HepG2 (cell line): ENCODE results near the gene ARL17B. TPM values are rescaled to one million over a fixed set of nuclear protein-coding genes. Genes with fewer than 3 reads are reported as not detected.
"Not testable (repeated sequence)": the region's sequence is repeated elsewhere in the genome, so short reads cannot be mapped to it uniquely, and the experiment has no call there.

Experiments
- EED ChIP-seq: sonication (generic); formaldehyde crosslinking; IDR thresholded peaks from 2 replicates; pipeline ENCODE4 v1.5.0; 2020; ENCODE audit warnings: mild to moderate bottlenecking, missing genetic modification reagents
- FOXP4 ChIP-seq: sonication (generic); formaldehyde crosslinking; IDR thresholded peaks from 2 replicates; pipeline ENCODE4 v1.4.0; 2020; ENCODE audit warnings: missing genetic modification reagents
- HIVEP1 ChIP-seq: sonication (generic); formaldehyde crosslinking; IDR thresholded peaks from 2 replicates; pipeline ENCODE4 v1.4.0; 2020; ENCODE audit warnings: mild to moderate bottlenecking, missing genetic modification reagents
- KDM2A ChIP-seq: sonication (generic); formaldehyde crosslinking; IDR thresholded peaks from 2 replicates; pipeline ENCODE4 v1.4.0; 2020; ENCODE audit warnings: low read depth, missing genetic modification reagents, borderline replicate concordance
- POGK ChIP-seq: sonication (generic); formaldehyde crosslinking; conservative IDR thresholded peaks from 2 replicates; pipeline ENCODE4 v1.8.0; 2022; ENCODE audit warnings: mild to moderate bottlenecking, moderate library complexity, missing genetic modification reagents
- RBM39 ChIP-seq: fragments of 200-400 bp; formaldehyde crosslinking; IDR thresholded peaks from one replicate; pipeline ENCODE4 v1.6.1; 2018; ENCODE audit warnings: antibody characterized with exemption, mild to moderate bottlenecking, low read depth, low read length; ENCODE audit not compliant: poor library complexity, severe bottlenecking
- SNAI1 ChIP-seq: sonication (generic); formaldehyde crosslinking; IDR thresholded peaks from 2 replicates; pipeline ENCODE4 v1.5.0; 2020; ENCODE audit warnings: mild to moderate bottlenecking, missing genetic modification reagents, borderline replicate concordance
- ZBTB40 ChIP-seq, 2 experiments: fragments of 450-650 bp in 1 of 2; sonication (generic) in 1 of 2; formaldehyde crosslinking in 1 of 2; IDR thresholded peaks; 2 replicates each; pipeline versions ENCODE4 v1.6.1 to v1.8.0; 2016 to 2022; ENCODE audit warnings: antibody characterized with exemption in 1 of 2, mild to moderate bottlenecking in 1 of 2, missing genetic modification reagents in 1 of 2
- ZFP36L1 ChIP-seq: sonication (generic); formaldehyde crosslinking; IDR thresholded peaks from 2 replicates; pipeline ENCODE4 v1.8.0; 2022; ENCODE audit warnings: mild to moderate bottlenecking, missing genetic modification reagents, moderate library complexity
- ZNF264 ChIP-seq: sonication (generic); formaldehyde crosslinking; IDR thresholded peaks from 2 replicates; pipeline ENCODE4 v1.4.0; 2020; ENCODE audit warnings: missing genetic modification reagents
- ZNF350 ChIP-seq: sonication (generic); formaldehyde crosslinking; IDR thresholded peaks from 2 replicates; pipeline ENCODE4 v1.4.0; 2020; ENCODE audit warnings: mild to moderate bottlenecking, low read depth, missing genetic modification reagents, borderline replicate concordance
- ZNF446 ChIP-seq: sonication (generic); formaldehyde crosslinking; IDR thresholded peaks from 2 replicates; pipeline ENCODE4 v1.5.0; 2020; ENCODE audit warnings: mild to moderate bottlenecking, missing genetic modification reagents
- ZNF484 ChIP-seq: sonication (generic); formaldehyde crosslinking; IDR thresholded peaks from 2 replicates; pipeline ENCODE4 v1.5.1; 2020; ENCODE audit warnings: mild to moderate bottlenecking, low read depth, missing genetic modification reagents, borderline replicate concordance
- ZNF572 ChIP-seq: sonication (generic); formaldehyde crosslinking; IDR thresholded peaks from 2 replicates; pipeline ENCODE4 v1.5.1; 2020; ENCODE audit warnings: mild to moderate bottlenecking, missing genetic modification reagents
- polyA plus RNA-seq, 8 experiments: library from polyadenylated mRNA; depleted of rRNA in 3 of 8; stranded (reverse) in 7 of 8; unstranded in 1 of 8; fragments of >200 nt; fragmentation: Illumina TruSeq in 4 of 8; extraction: Trizol in 4 of 8; gene quantifications; 2 replicates each; pipeline versions ENCODE4 v1.2.1 to v1.2.3, GENCODE V29; 2011 to 2016; ENCODE audit warnings: low read depth in 4 of 8, missing spikeins in 1 of 8, mixed read lengths in 1 of 8; ENCODE audit not compliant: insufficient read depth in 1 of 8
- total RNA-seq, 5 experiments: library from RNA; depleted of rRNA; stranded (reverse); fragments of >200 nt; fragmentation: Illumina TruSeq; extraction: Trizol; gene quantifications; 2 replicates each; pipeline ENCODE4 v1.2.3, GENCODE V29; 2016; ENCODE audit warnings: low read depth in 1 of 5

The ARL17B gene
- total and polyA plus RNA-seq, 2 of the 13 experiments (the other 11 are each of a cell fraction or from before 2014, with no cell fraction given), result 14.2 to 25.8 TPM

GRCh38 chr17:46266063-46266655, 95.4 kb downstream of the ARL17B start (continued):
- TF ChIP-seq ZBTB40 (IDR thresholded peaks at IDR 0.05), result not testable (repeated sequence)
- TF ChIP-seq ZBTB40 (CRISPR knock-in tag; IDR thresholded peaks at IDR 0.05) (0 out of 2 replicates have a peak, but pooled peaks have one; percentile 15), ZFP36L1 (CRISPR knock-in tag) (0 out of 2 replicates have a peak, but pooled peaks have one; percentile 10), ZNF264 (CRISPR knock-in tag) (0 out of 2 replicates have a peak, but pooled peaks have one; percentile 25), SNAI1 (CRISPR knock-in tag) (0 out of 2 replicates have a peak, but pooled peaks have one; percentile 15), ZNF572 (0 out of 2 replicates have a peak, but pooled peaks have one; percentile 44), HIVEP1 (CRISPR knock-in tag) (peak; percentile 14; the same call in 1 of the 2 replicates), RBM39 (peak; percentile 12), ZNF350 (CRISPR knock-in tag) (peak; percentile 79; the same call in 1 of the 2 replicates), ZNF446 (CRISPR knock-in tag) (peak; percentile 12; the same call in 1 of the 2 replicates), KDM2A (peak; percentile 40; the same call in 1 of the 2 replicates), EED (CRISPR knock-in tag) (0 out of 2 replicates have a peak, but pooled peaks have one; percentile 53), ZNF484 (CRISPR knock-in tag) (0 out of 2 replicates have a peak, but pooled peaks have one; percentile 65), FOXP4 (CRISPR knock-in tag) (peak; percentile 33; the same call in 1 of the 2 replicates), POGK (CRISPR knock-in tag) (0 out of 2 replicates have a peak, but pooled peaks have one; percentile 57)
